GM12878 (cell line): ENCODE data around the gene RASA1. TPM values are rescaled to one million over a fixed set of nuclear protein-coding genes. Genes with fewer than 3 reads are reported as not detected.

Experiments used
- ATAC-seq: fragments of 200-7000 bp; cut with Tn5 transposase; 3 replicates; pipeline ENCODE4 v1.9.1; 2020; ENCODE audit warnings: mild to moderate bottlenecking, moderate library complexity
- BruUV-seq: library from RNA; stranded (reverse); fragments of 400-500 nt; replicated peaks from 2 replicates; lab custom pipeline; 2021; lab: Mats Ljungman, UMichigan
- CTCF ChIA-PET: fragments of 300-600 bp; sonication (Branson Sonifier 250); formaldehyde crosslinking; extraction: SDS; loops from one replicate; lab custom pipeline; 2021; ENCODE audit warnings: inconsistent platforms; lab: Yijun Ruan, JAX
- POLR2A ChIA-PET: fragments of 350-600 bp; formaldehyde crosslinking; extraction: SDS; loops from one replicate; lab custom pipeline; 2021; ENCODE audit warnings: inconsistent platforms; lab: Charles Lee
- RAD21 ChIA-PET: fragments of 300-600 bp; sonication (Branson Sonifier 250); formaldehyde crosslinking; loops from one replicate; lab custom pipeline; 2023; ENCODE audit warnings: antibody characterized with exemption; ENCODE audit not compliant: unreplicated experiment; lab: Charles Lee
- SMC1A ChIA-PET: fragments of 300-600 bp; sonication (Branson Sonifier 250); formaldehyde crosslinking; loops from one replicate; lab custom pipeline; 2023; ENCODE audit not compliant: unreplicated experiment, uncharacterized antibody; lab: Charles Lee
- DNase-seq: peaks from one replicate; pipeline ENCODE4 v3.0.0-alpha.2; 2011; ENCODE audit warnings: low read depth, low spot score
- FAIRE-seq: peaks from 3 replicates; lab custom pipeline; 2011; peaks lifted over from hg19 to GRCh38; lab: Jason Lieb, UNC
- H2AFZ ChIP-seq: 2 replicates; pipeline ENCODE4 v1.6.0; 2011; ENCODE audit warnings: low read depth, low read length, control low read depth; ENCODE audit not compliant: control insufficient read depth
- H3K27ac ChIP-seq: 2 replicates; pipeline ENCODE4 v1.5.1; 2011; ENCODE audit warnings: control low read depth; ENCODE audit not compliant: control insufficient read depth, insufficient read depth
- H3K27me3 ChIP-seq, 2 experiments: replicated peaks in 1 of 2; 2 replicates each; pipeline versions ENCODE4 v1.6.0 to v1.6.1; 2011; ENCODE audit warnings: low read length in 1 of 2; ENCODE audit not compliant: control insufficient read depth in 2 of 2, insufficient read depth in 2 of 2
- H3K36me3 ChIP-seq, 2 experiments: 2 replicates each; pipeline ENCODE4 v1.5.1; 2011; ENCODE audit warnings: low read length in 1 of 2; ENCODE audit not compliant: control insufficient read depth in 2 of 2, insufficient read depth in 2 of 2
- H3K4me1 ChIP-seq: 2 replicates; pipeline ENCODE4 v1.6.1; 2011; ENCODE audit warnings: mild to moderate bottlenecking, low read length, moderate library complexity, mixed read lengths; ENCODE audit not compliant: control insufficient read depth, insufficient read depth
- H3K4me2 ChIP-seq: 2 replicates; pipeline ENCODE4 v1.6.0; 2011; ENCODE audit warnings: control low read depth; ENCODE audit not compliant: control insufficient read depth, insufficient read depth
- H3K4me3 ChIP-seq: fragments of 200-600 bp; sonication (generic); 2 replicates; pipeline ENCODE4 v1.5.1; 2016
- H3K79me2 ChIP-seq: 2 replicates; pipeline ENCODE4 v1.6.0; 2011; ENCODE audit warnings: low read length; ENCODE audit not compliant: control insufficient read depth, insufficient read depth
- H3K9ac ChIP-seq: 2 replicates; pipeline ENCODE4 v1.8.0; 2011; ENCODE audit warnings: low read length, control low read depth, mixed read lengths; ENCODE audit not compliant: control insufficient read depth, insufficient read depth
- H3K9me3 ChIP-seq: replicated peaks from 3 replicates; pipeline ENCODE4 v1.5.1; 2011; ENCODE audit warnings: mild to moderate bottlenecking, low read length; ENCODE audit not compliant: control insufficient read depth, insufficient read depth
- H4K20me1 ChIP-seq: 2 replicates; pipeline ENCODE4 v1.6.0; 2011; ENCODE audit not compliant: control insufficient read depth, insufficient read depth
- CHD2 ChIP-seq: IDR thresholded peaks from 2 replicates; pipeline ENCODE4 v1.6.1; 2011; ENCODE audit warnings: low read depth, low read length, improper control_type of control experiment, borderline replicate concordance
- E2F4 ChIP-seq: IDR thresholded peaks from 2 replicates; pipeline ENCODE4 v1.6.1; 2012; ENCODE audit warnings: low read depth, low read length, improper control_type of control experiment
- NR2F1 ChIP-seq: fragments of 450-650 bp; conservative IDR thresholded peaks from 2 replicates; pipeline ENCODE4 v1.6.1; 2017; ENCODE audit warnings: mild to moderate bottlenecking
- PML ChIP-seq: IDR thresholded peaks from 2 replicates; pipeline ENCODE4 v1.6.1; 2012; ENCODE audit warnings: low read length, inconsistent platforms
- RBBP5 ChIP-seq: fragments of 200-600 bp; sonication (generic); conservative IDR thresholded peaks from 2 replicates; pipeline ENCODE4 v1.6.1; 2016
- SPI1 ChIP-seq: IDR thresholded peaks from 2 replicates; pipeline ENCODE4 v1.6.1; 2011; ENCODE audit warnings: low read depth, mild to moderate bottlenecking, low read length, moderate library complexity, borderline replicate concordance; ENCODE audit not compliant: insufficient read depth
- WGBS: methylation state at CpG from one replicate; pipeline ENCODE4 v1.1.6; 2016; ENCODE audit warnings: low lambda C conversion rate; ENCODE audit not compliant: insufficient replicate concordance, insufficient coverage; ENCODE audit errors: missing lambda C conversion rate; 5-methylcytosine and 5-hydroxymethylcytosine counted together
- in situ Hi-C: fragments of 300-500 bp; cut with MboI; formaldehyde crosslinking; loops from 9 replicates; pipeline ENCODE4 v1.14.3; 2018; ENCODE audit warnings: mixed read lengths
- intact Hi-C: fragments of 100-400 bp; cut with micrococcal nuclease; formaldehyde crosslinking; loops from one replicate; pipeline ENCODE4 v1.14.2; 2022; ENCODE audit not compliant: unreplicated experiment
- polyA plus RNA-seq, 11 experiments: library from polyadenylated mRNA; depleted of rRNA in 4 of 11; unstranded in 6 of 11; stranded (reverse) in 5 of 11; fragments of >200 nt; fragmentation: Nextera tagmentation in 4 of 11; fragmentation: Illumina TruSeq in 1 of 11; extraction: Ambion mirVana in 4 of 11; extraction: Trizol in 1 of 11; gene quantifications; 1 replicate in 1 of 11; 2 replicates in 10 of 11; pipeline versions ENCODE4 v1.2.1 to v1.2.3, GENCODE V29; 2011 to 2016; ENCODE audit warnings: inconsistent platforms in 2 of 11, missing spikeins in 2 of 11, low read depth in 1 of 11
- total RNA-seq, 4 experiments: library from RNA; depleted of rRNA in 3 of 4; stranded (reverse); fragments of >200 nt in 3 of 4; fragmentation: Illumina TruSeq in 1 of 4; extraction: Trizol in 1 of 4; gene quantifications; 2 replicates each; pipeline versions ENCODE4 v1.2.1 to v1.2.3, GENCODE V29; 2013 to 2021
- TF ChIP-seq, protein P1 (sequence below): IDR thresholded peaks from 2 replicates; pipeline ENCODE4 v1.6.1; 2012; ENCODE audit warnings: improper control_type of control experiment, low read depth, low read length; ENCODE audit not compliant: insufficient replicate concordance

Gene RASA1
- total and polyA plus RNA-seq, 10 of the 15 experiments (the other 5 are each of a cell fraction or from before 2014, with no cell fraction given), result 7.8 to 72.3 (median 21.8) TPM

GRCh38 chr5:87394411-87395165, 126.9 kb downstream of the RASA1 start:
- ChIA-PET POLR2A (interaction anchor here (1.9 kb wide), 1 partner anchor 324 kb away, joined by 6 read pairs; no protein-coding TSS in a partner anchor), SMC1A (interaction anchor here (0.7 to 1.5 kb wide), 3 partner anchors 10 to 325 kb away, joined by 3 to 4 read pairs (median 3); no protein-coding TSS in a partner anchor), CTCF (interaction anchor here (0.8 to 2.1 kb wide), 5 partner anchors 10 to 381 kb away, joined by 3 to 10 read pairs (median 3); no protein-coding TSS in a partner anchor), RAD21 (interaction anchor here (1.0 kb wide), 1 partner anchor 408 kb away, joined by 3 read pairs; no protein-coding TSS in a partner anchor)
- 82% methylated on average over 3 of the region's 3 CpGs for WGBS
- no TSS peak for BruUV-seq
- FAIRE-seq (no peak), ATAC-seq (no peak), DNase-seq (no peak)
- intact Hi-C loops, result no loop called here
- in situ Hi-C loops, result no loop called here
- Histone ChIP-seq H3K27me3 (no peaks in the 10 kb centered on the region), H3K4me1 (no peaks in the 10 kb centered on the region), H3K36me3 (peaks cover 2 to 47% of the 10 kb centered on the region in 2 experiments), H3K9me3 (no peaks in the 10 kb centered on the region), H3K4me3 (no peak overlapping the region), H3K9ac (no peak overlapping the region), H3K79me2 (no peaks in the 10 kb centered on the region), H2AFZ (no peak overlapping the region), H4K20me1 (no peaks in the 10 kb centered on the region), H3K27ac (no peak overlapping the region), H3K4me2 (no peak overlapping the region)
- no peak for TF ChIP-seq RBBP5
- TF ChIP-seq, protein P1, sequence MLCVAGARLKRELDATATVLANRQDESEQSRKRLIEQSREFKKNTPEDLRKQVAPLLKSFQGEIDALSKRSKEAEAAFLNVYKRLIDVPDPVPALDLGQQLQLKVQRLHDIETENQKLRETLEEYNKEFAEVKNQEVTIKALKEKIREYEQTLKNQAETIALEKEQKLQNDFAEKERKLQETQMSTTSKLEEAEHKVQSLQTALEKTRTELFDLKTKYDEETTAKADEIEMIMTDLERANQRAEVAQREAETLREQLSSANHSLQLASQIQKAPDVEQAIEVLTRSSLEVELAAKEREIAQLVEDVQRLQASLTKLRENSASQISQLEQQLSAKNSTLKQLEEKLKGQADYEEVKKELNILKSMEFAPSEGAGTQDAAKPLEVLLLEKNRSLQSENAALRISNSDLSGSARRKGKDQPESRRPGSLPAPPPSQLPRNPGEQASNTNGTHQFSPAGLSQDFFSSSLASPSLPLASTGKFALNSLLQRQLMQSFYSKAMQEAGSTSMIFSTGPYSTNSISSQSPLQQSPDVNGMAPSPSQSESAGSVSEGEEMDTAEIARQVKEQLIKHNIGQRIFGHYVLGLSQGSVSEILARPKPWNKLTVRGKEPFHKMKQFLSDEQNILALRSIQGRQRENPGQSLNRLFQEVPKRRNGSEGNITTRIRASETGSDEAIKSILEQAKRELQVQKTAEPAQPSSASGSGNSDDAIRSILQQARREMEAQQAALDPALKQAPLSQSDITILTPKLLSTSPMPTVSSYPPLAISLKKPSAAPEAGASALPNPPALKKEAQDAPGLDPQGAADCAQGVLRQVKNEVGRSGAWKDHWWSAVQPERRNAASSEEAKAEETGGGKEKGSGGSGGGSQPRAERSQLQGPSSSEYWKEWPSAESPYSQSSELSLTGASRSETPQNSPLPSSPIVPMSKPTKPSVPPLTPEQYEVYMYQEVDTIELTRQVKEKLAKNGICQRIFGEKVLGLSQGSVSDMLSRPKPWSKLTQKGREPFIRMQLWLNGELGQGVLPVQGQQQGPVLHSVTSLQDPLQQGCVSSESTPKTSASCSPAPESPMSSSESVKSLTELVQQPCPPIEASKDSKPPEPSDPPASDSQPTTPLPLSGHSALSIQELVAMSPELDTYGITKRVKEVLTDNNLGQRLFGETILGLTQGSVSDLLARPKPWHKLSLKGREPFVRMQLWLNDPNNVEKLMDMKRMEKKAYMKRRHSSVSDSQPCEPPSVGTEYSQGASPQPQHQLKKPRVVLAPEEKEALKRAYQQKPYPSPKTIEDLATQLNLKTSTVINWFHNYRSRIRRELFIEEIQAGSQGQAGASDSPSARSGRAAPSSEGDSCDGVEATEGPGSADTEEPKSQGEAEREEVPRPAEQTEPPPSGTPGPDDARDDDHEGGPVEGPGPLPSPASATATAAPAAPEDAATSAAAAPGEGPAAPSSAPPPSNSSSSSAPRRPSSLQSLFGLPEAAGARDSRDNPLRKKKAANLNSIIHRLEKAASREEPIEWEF, result no peak
- no peak for TF ChIP-seq SPI1
- TF ChIP-seq CHD2, result no peak
- TF ChIP-seq E2F4, result no peak
- no peak for TF ChIP-seq NR2F1
- no peak for TF ChIP-seq PML
